Cardiac ventricle fibroblast (primary cell): Measurements from ENCODE around the gene ZWILCH. TPM values are rescaled to one million over a fixed set of nuclear protein-coding genes. Genes with fewer than 3 reads are reported as not detected.

Experiments used
- total RNA-seq: library from RNA; depleted of rRNA; stranded (reverse); fragments of >200 nt; gene quantifications from 2 replicates; pipeline ENCODE4 v1.2.3, GENCODE V29; 2015

Gene ZWILCH
- total RNA-seq: 4.5 and 8.3 TPM in 2 replicates

GRCh38 chr15:66504563-66505429 is at the start of gene ZWILCH, which contains the start of gene RPL4:
Gene ZWILCH (plus strand): TSS chr15:66505326. CDS start chr15:66505339, 13 bp downstream.
Gene RPL4 (minus strand): TSS chr15:66504855. CDS start chr15:66504790, 65 bp downstream.

GRCh38 chr15:66497502-66498455 is 7.3 kb upstream of the ZWILCH start, which contains the start of gene SNAPC5:
Gene SNAPC5 (minus strand): TSS chr15:66497762. CDS start chr15:66497731, 31 bp downstream.

DNA sequence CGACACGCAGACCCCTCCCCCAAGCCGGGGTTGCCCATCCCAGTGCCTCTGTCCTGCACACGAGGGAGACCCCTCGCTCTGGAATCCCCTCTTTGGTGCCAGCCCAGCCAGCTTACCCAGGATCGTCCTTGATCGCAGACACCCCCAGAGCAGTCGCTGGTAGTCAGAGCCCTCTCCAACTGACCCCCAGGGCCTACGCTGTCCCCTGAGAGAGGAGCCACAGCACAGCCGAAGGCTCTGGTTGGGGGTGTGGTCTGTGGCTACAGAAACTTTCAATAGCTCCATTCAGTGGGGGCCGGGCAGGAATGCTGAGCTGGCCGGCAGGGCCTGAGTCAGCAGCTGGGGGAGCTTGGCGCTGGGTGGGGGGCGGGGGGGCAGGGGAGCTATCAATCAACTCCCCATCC is 60.6 kb downstream of the ZWILCH start, which contains the start of gene LCTL:
TSS of gene LCTL (minus strand) at position 258 of the 404 bp plus-strand sequence. CDS start 633 bp downstream, outside the sequence.

Other genes with a start within 250 kb of the ZWILCH start
- 14.6 and 17.5 TPM in 2 replicates for gene DIS3L, start 211.8 kb upstream of the ZWILCH start, total RNA-seq
- 4.1 and 5.0 TPM in 2 replicates for gene TIPIN, start 148.6 kb upstream of the ZWILCH start, total RNA-seq
- gene MAP2K1, start 118.4 kb upstream of the ZWILCH start, total RNA-seq: 36.7 and 40.5 TPM in 2 replicates
- 9.6 and 12.4 TPM in 2 replicates for gene SNAPC5, start 7.6 kb upstream of the ZWILCH start, total RNA-seq
- gene RPL4, start 471 bp upstream of the ZWILCH start, total RNA-seq: 5,024 and 5,893 TPM in 2 replicates
- 1.6 TPM in 1 of 2 replicates, not detected in the other for gene LCTL, start 60.7 kb downstream of the ZWILCH start, total RNA-seq
- gene SMAD6, start 196.9 kb downstream of the ZWILCH start, total RNA-seq: 31.4 and 43.7 TPM in 2 replicates